K562 (cell line): ENCODE data around the gene TRAPPC2L. TPM values are rescaled to one million over a fixed set of nuclear protein-coding genes. Genes with fewer than 3 reads are reported as not detected.

Experiments
- CREM ChIP-seq: IDR thresholded peaks from 2 replicates; pipeline ENCODE4 v1.6.1; 2014; ENCODE audit warnings: antibody characterized with exemption, low read depth
- ELF1 ChIP-seq: fragments of 200-800 bp; sonication (Bioruptor generic); IDR thresholded peaks from 2 replicates; pipeline ENCODE4 v1.6.1; 2016; ENCODE audit warnings: missing genetic modification characterization, missing compliant biosample characterization
- ZBTB40 ChIP-seq, 2 experiments: fragments of 450-650 bp in 1 of 2; sonication (generic) in 1 of 2; formaldehyde crosslinking in 1 of 2; IDR thresholded peaks; 2 replicates each; pipeline versions ENCODE4 v1.7.1 to v1.9.0; 2016 to 2022; ENCODE audit warnings: inconsistent platforms in 1 of 2, mild to moderate bottlenecking in 1 of 2, missing genetic modification reagents in 1 of 2
- ZKSCAN8 ChIP-seq: fragments of 200-800 bp; sonication (Bioruptor generic); IDR thresholded peaks from 2 replicates; pipeline ENCODE4 v1.6.1; 2016; ENCODE audit warnings: missing genetic modification characterization, missing compliant biosample characterization
- polyA plus RNA-seq, 8 experiments: library from polyadenylated mRNA; depleted of rRNA in 4 of 8; stranded (reverse) in 5 of 8; unstranded in 3 of 8; fragments of >200 nt; fragmentation: Nextera tagmentation in 2 of 8; fragmentation: Illumina TruSeq in 1 of 8; extraction: Ambion mirVana in 2 of 8; extraction: Trizol in 1 of 8; gene quantifications; 2 replicates each; pipeline versions ENCODE4 v1.2.1 to v1.2.3, GENCODE V29; 2011 to 2014; ENCODE audit warnings: inconsistent platforms in 1 of 8, missing spikeins in 1 of 8
- total RNA-seq, 7 experiments: library from RNA; depleted of rRNA in 6 of 7; stranded (reverse); fragments of >200 nt in 6 of 7; fragmentation: Illumina TruSeq in 2 of 7; extraction: Trizol in 2 of 7; gene quantifications; 2 replicates each; pipeline versions ENCODE4 v1.2.1 to v1.2.3, GENCODE V29; 2011 to 2021; ENCODE audit warnings: low replicate concordance in 1 of 7
- TF ChIP-seq, protein P1 (sequence below), 3 experiments: IDR thresholded peaks in 2 of 3; conservative IDR thresholded peaks in 1 of 3; 2 replicates each; pipeline ENCODE4 v1.5.1; 2011 to 2012; ENCODE audit warnings: low read length in 3 of 3, mild to moderate bottlenecking in 3 of 3, control low read depth in 2 of 3, improper control_type of control experiment in 1 of 3, inconsistent platforms in 1 of 3, low read depth in 1 of 3, mixed read lengths in 1 of 3, moderate library complexity in 1 of 3; ENCODE audit not compliant: insufficient read depth in 2 of 3

Gene TRAPPC2L
- total and polyA plus RNA-seq, 9 of the 15 experiments (the other 6 are each of a cell fraction or from before 2014, with no cell fraction given) = 60.4 to 398 (median 97.5) TPM

- TF ChIP-seq, protein P1, sequence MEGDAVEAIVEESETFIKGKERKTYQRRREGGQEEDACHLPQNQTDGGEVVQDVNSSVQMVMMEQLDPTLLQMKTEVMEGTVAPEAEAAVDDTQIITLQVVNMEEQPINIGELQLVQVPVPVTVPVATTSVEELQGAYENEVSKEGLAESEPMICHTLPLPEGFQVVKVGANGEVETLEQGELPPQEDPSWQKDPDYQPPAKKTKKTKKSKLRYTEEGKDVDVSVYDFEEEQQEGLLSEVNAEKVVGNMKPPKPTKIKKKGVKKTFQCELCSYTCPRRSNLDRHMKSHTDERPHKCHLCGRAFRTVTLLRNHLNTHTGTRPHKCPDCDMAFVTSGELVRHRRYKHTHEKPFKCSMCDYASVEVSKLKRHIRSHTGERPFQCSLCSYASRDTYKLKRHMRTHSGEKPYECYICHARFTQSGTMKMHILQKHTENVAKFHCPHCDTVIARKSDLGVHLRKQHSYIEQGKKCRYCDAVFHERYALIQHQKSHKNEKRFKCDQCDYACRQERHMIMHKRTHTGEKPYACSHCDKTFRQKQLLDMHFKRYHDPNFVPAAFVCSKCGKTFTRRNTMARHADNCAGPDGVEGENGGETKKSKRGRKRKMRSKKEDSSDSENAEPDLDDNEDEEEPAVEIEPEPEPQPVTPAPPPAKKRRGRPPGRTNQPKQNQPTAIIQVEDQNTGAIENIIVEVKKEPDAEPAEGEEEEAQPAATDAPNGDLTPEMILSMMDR (IDR thresholded peaks at IDR 0.05 in 2 of 3, conservative IDR thresholded peaks at IDR 0.05 in 1 of 3; ENCODE audit: insufficient read depth in 2 of 3, low read depth in 1 of 3, low read length in 3 of 3) = peak; percentile 99
- no peak for TF ChIP-seq ELF1 (tag)
- peak; percentile 66 for TF ChIP-seq CREM
- no peak for TF ChIP-seq ZKSCAN8 (CRISPR knock-in tag)
- TF ChIP-seq ZBTB40 (IDR thresholded peaks at IDR 0.05) = no peak
- 0 out of 2 replicates have a peak, but pooled peaks have one; percentile 19 for TF ChIP-seq ZBTB40 (CRISPR knock-in tag; IDR thresholded peaks at IDR 0.05)
Observed at GRCh38 chr16:88839026-88839529, 17.8 kb upstream of the TRAPPC2L start (continued).
